IMR-90 (cell line): ENCODE data around the gene ABCA7. TPM values are rescaled to one million over a fixed set of nuclear protein-coding genes. Genes with fewer than 3 reads are reported as not detected.

ENCODE experiments used
- ATAC-seq: fragments of 200-7000 bp; cut with Tn5 transposase; 2 replicates; pipeline ENCODE4 v1.9.1; 2020; ENCODE audit warnings: low read depth, mild to moderate bottlenecking, moderate library complexity
- BruUV-seq: library from RNA; stranded (reverse); fragments of 400-500 nt; replicated peaks from 2 replicates; lab custom pipeline; 2021; lab: Mats Ljungman, UMichigan
- CTCF ChIA-PET: fragments of 300-600 bp; formaldehyde crosslinking; extraction: SDS; loops from one replicate; lab custom pipeline; 2021; ENCODE audit warnings: antibody characterized with exemption; lab: Yijun Ruan, JAX
- POLR2A ChIA-PET: fragments of 300-600 bp; sonication (Branson Sonifier 250); formaldehyde crosslinking; loops from one replicate; lab custom pipeline; 2022; ENCODE audit warnings: antibody characterized with exemption; ENCODE audit not compliant: unreplicated experiment; lab: Charles Lee
- DNase-seq: peaks from one replicate; pipeline ENCODE4 v3.0.0; 2013
- H2AFZ ChIP-seq: replicated peaks from 2 replicates; pipeline ENCODE3; 2013; ENCODE audit warnings: low read length, mild to moderate bottlenecking; ENCODE audit not compliant: poor library complexity
- H2AK5ac ChIP-seq: 2 replicates; pipeline ENCODE4 v1.6.1; 2013; ENCODE audit warnings: low read depth, low read length, inconsistent platforms
- H2AK9ac ChIP-seq: replicated peaks from 2 replicates; pipeline ENCODE3; 2013; ENCODE audit warnings: mild to moderate bottlenecking, low read depth, low read length, moderate library complexity; ENCODE audit not compliant: poor library complexity
- H2BK120ac ChIP-seq: 2 replicates; pipeline ENCODE4 v1.6.1; 2013; ENCODE audit warnings: low read depth, low read length, inconsistent platforms
- H2BK15ac ChIP-seq: 3 replicates; pipeline ENCODE4 v1.6.1; 2013; ENCODE audit warnings: low read depth, low read length, inconsistent platforms
- H2BK20ac ChIP-seq: 2 replicates; pipeline ENCODE4 v1.6.1; 2013; ENCODE audit warnings: low read depth, mild to moderate bottlenecking, inconsistent platforms, low read length, moderate library complexity
- H2BK5ac ChIP-seq: 2 replicates; pipeline ENCODE4 v1.6.1; 2013; ENCODE audit warnings: mild to moderate bottlenecking, low read depth, low read length, inconsistent platforms; ENCODE audit not compliant: poor library complexity, severe bottlenecking
- H3K14ac ChIP-seq: replicated peaks from 2 replicates; pipeline ENCODE4 v1.6.1; 2013; ENCODE audit warnings: low read depth, low read length, inconsistent platforms
- H3K18ac ChIP-seq: 2 replicates; pipeline ENCODE4 v1.6.1; 2013; ENCODE audit warnings: low read depth, low read length, control low read depth
- H3K23ac ChIP-seq: 2 replicates; pipeline ENCODE4 v1.6.1; 2013; ENCODE audit warnings: low read depth, low read length, inconsistent platforms
- H3K27ac ChIP-seq: 2 replicates; pipeline ENCODE4 v1.5.1; 2013; ENCODE audit warnings: mild to moderate bottlenecking, control low read depth, low read length; ENCODE audit not compliant: insufficient read depth
- H3K27me3 ChIP-seq: 2 replicates; pipeline ENCODE4 v1.6.1; 2013; ENCODE audit warnings: low read length; ENCODE audit not compliant: control insufficient read depth, insufficient read depth
- H3K36me3 ChIP-seq: 2 replicates; pipeline ENCODE4 v1.6.1; 2013; ENCODE audit warnings: low read length, mixed read lengths; ENCODE audit not compliant: control insufficient read depth, insufficient read depth
- H3K4ac ChIP-seq: 2 replicates; pipeline ENCODE4 v1.6.1; 2013; ENCODE audit warnings: low read depth, low read length, inconsistent platforms
- H3K4me1 ChIP-seq: 2 replicates; pipeline ENCODE4 v1.6.1; 2013; ENCODE audit warnings: low read length, mixed read lengths; ENCODE audit not compliant: control insufficient read depth, insufficient read depth
- H3K4me2 ChIP-seq: 2 replicates; pipeline ENCODE4 v1.6.1; 2013; ENCODE audit warnings: low read depth, mild to moderate bottlenecking, control low read depth, low read length, moderate library complexity
- H3K4me3 ChIP-seq: 2 replicates; pipeline ENCODE4 v1.5.1; 2013; ENCODE audit warnings: low read depth, mild to moderate bottlenecking, control low read depth, low read length, moderate library complexity; ENCODE audit not compliant: insufficient read depth
- H3K56ac ChIP-seq: 2 replicates; pipeline ENCODE4 v1.6.1; 2013; ENCODE audit warnings: low read length, inconsistent platforms; ENCODE audit not compliant: insufficient read depth; ENCODE audit errors: extremely low read depth
- H3K79me1 ChIP-seq, 2 experiments: 2 replicates each; pipeline ENCODE4 v1.6.1; 2013; ENCODE audit warnings: low read length in 2 of 2, inconsistent platforms in 1 of 2, low read depth in 1 of 2
- H3K9ac ChIP-seq: 2 replicates; pipeline ENCODE4 v1.6.1; 2013; ENCODE audit warnings: low read depth, low read length, control low read depth
- H3K9me1 ChIP-seq: 2 replicates; pipeline ENCODE4 v1.6.1; 2013; ENCODE audit warnings: low read length, inconsistent platforms; ENCODE audit not compliant: insufficient read depth
- H3K9me3 ChIP-seq: 2 replicates; pipeline ENCODE4 v1.6.1; 2013; ENCODE audit warnings: low read length; ENCODE audit not compliant: control insufficient read depth, insufficient read depth
- H4K20me1 ChIP-seq: 2 replicates; pipeline ENCODE4 v1.6.1; 2013; ENCODE audit warnings: low read length, inconsistent platforms; ENCODE audit not compliant: insufficient read depth
- H4K5ac ChIP-seq: 2 replicates; pipeline ENCODE4 v1.6.1; 2013; ENCODE audit warnings: mild to moderate bottlenecking, low read depth, low read length, control low read depth
- H4K8ac ChIP-seq, 2 experiments: 2 replicates each; pipeline ENCODE4 v1.6.1; 2013; ENCODE audit warnings: low read depth in 2 of 2, low read length in 2 of 2, control low read depth in 1 of 2, inconsistent platforms in 1 of 2
- H4K91ac ChIP-seq: 2 replicates; pipeline ENCODE4 v1.6.1; 2013; ENCODE audit warnings: low read depth, low read length, inconsistent platforms; ENCODE audit not compliant: insufficient read depth
- BHLHE40 ChIP-seq: fragments of 150-350 bp; IDR thresholded peaks from 2 replicates; pipeline ENCODE4 v1.6.1; 2016; ENCODE audit warnings: mild to moderate bottlenecking, low read depth, low read length
- CEBPB ChIP-seq: IDR thresholded peaks from 2 replicates; pipeline ENCODE4 v1.6.1; 2012; ENCODE audit warnings: low read depth, low read length, improper control_type of control experiment
- CHD1 ChIP-seq: IDR thresholded peaks from 2 replicates; pipeline ENCODE4 v1.6.1; 2012; ENCODE audit warnings: low read depth, low read length, improper control_type of control experiment
- FOS ChIP-seq: fragments of 150-350 bp; IDR thresholded peaks from 2 replicates; pipeline ENCODE4 v1.6.1; 2016; ENCODE audit warnings: low read depth, low read length
- MAFK ChIP-seq: IDR thresholded peaks from 2 replicates; pipeline ENCODE4 v1.6.1; 2012; ENCODE audit warnings: low read depth, low read length, improper control_type of control experiment
- MAZ ChIP-seq: IDR thresholded peaks from 2 replicates; pipeline ENCODE4 v1.6.1; 2012; ENCODE audit warnings: low read depth, mild to moderate bottlenecking, low read length, improper control_type of control experiment, moderate library complexity, borderline replicate concordance
- POLR2A ChIP-seq: IDR thresholded peaks from 2 replicates; pipeline ENCODE4 v1.6.1; 2012; ENCODE audit warnings: mild to moderate bottlenecking, low read depth, low read length
- RAD21 ChIP-seq: IDR thresholded peaks from 2 replicates; pipeline ENCODE4 v1.6.1; 2012; ENCODE audit warnings: low read length, improper control_type of control experiment
- RCOR1 ChIP-seq: IDR thresholded peaks from 2 replicates; pipeline ENCODE4 v1.6.1; 2012; ENCODE audit warnings: mild to moderate bottlenecking, low read length, improper control_type of control experiment; ENCODE audit not compliant: insufficient replicate concordance
- RFX5 ChIP-seq: IDR thresholded peaks from 2 replicates; pipeline ENCODE4 v1.8.0; 2012; ENCODE audit warnings: low read depth, mild to moderate bottlenecking, low read length, moderate library complexity
- SMC3 ChIP-seq: fragments of 150-350 bp; IDR thresholded peaks from 2 replicates; pipeline ENCODE4 v1.6.1; 2016; ENCODE audit warnings: low read depth, mild to moderate bottlenecking, antibody characterized with exemption, low read length, moderate library complexity
- WGBS, 2 experiments: methylation state at CpG; one replicate each; pipeline versions ENCODE4 v1.1.5 to v1.1.7; 2013; ENCODE audit warnings: missing lambda C conversion rate in 2 of 2; ENCODE audit not compliant: insufficient read length in 1 of 2; ENCODE audit errors: extremely low coverage in 2 of 2; 5-methylcytosine and 5-hydroxymethylcytosine counted together
- dilution Hi-C: fragments of 300-500 bp; cut with HindIII; formaldehyde crosslinking; loops from one replicate; pipeline ENCODE4 v1.14.3; 2018; ENCODE audit warnings: low sequenced_read_pairs; ENCODE audit not compliant: unreplicated experiment
- in situ Hi-C: fragments of 300-500 bp; cut with MboI; formaldehyde crosslinking; loops from 3 replicates; pipeline ENCODE4 v1.14.3; 2019; ENCODE audit warnings: low sequenced_read_pairs, inconsistent platforms, mixed read lengths
- intact Hi-C: fragments of 100-400 bp; cut with micrococcal nuclease; formaldehyde crosslinking; loops from 2 replicates; pipeline ENCODE4 v1.10.0; 2022
- polyA plus RNA-seq, 3 experiments: library from polyadenylated mRNA; depleted of rRNA; stranded (reverse); fragments of >200 nt; gene quantifications; 2 replicates each; pipeline ENCODE4 v1.2.3, GENCODE V29; 2012; ENCODE audit warnings: low replicate concordance in 1 of 3
- total RNA-seq: library from RNA; depleted of rRNA; stranded (reverse); fragments of >200 nt; gene quantifications from 2 replicates; pipeline ENCODE4 v1.2.3, GENCODE V29; 2012
- TF ChIP-seq, protein P1 (sequence below): fragments of 150-350 bp; IDR thresholded peaks from 2 replicates; pipeline ENCODE4 v1.6.1; 2017; ENCODE audit warnings: mild to moderate bottlenecking, antibody characterized with exemption, low read length, low read depth
- TF ChIP-seq, protein P2 (sequence below): conservative IDR thresholded peaks from 2 replicates; pipeline ENCODE4 v1.5.1; 2012; ENCODE audit warnings: mild to moderate bottlenecking, low read depth, low read length, improper control_type of control experiment

The ABCA7 gene
- total and polyA plus RNA-seq, 2 of the 4 experiments (the other 2 are of a cell fraction) = 0.36 to 3.3 TPM

DNA sequence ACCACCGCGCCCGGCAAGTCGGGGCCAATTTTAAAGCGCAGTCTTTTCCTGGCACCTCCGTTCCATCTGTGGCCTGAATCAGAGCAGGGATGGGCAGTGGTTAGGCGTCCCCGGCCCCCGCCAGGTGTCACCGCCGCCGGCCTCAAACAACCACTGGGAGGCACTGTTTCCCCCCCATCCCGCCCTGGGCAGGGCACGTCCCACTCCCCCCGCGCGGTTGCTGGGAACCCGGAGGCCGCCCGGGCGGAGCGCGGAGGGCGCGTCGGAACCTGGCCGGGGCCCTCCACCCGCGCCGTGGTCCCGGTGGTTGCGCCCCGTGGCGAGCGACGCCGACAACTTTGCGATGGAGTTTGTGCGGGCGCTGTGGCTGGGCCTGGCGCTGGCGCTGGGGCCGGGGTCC is 39.8 kb upstream of the ABCA7 start, which contains the start of gene GRIN3B:
Gene GRIN3B, plus strand, starts transcription at position 325 of the 400 bp plus-strand sequence. Its CDS starts 19 bp downstream, at position 344.
- no peak within 1 kb of the TSS for H4K8ac ChIP-seq
- dilution Hi-C loops = no loop called here
- no peak within 1 kb of the TSS for H2BK5ac ChIP-seq
- 0 out of 2 replicates have a peak, but pooled peaks cover 11% of the 10 kb centered on the region for H4K20me1 ChIP-seq
- CTCF ChIA-PET = interaction anchor here (0.9 kb wide), 1 partner anchor 18 kb away, joined by 3 read pairs; no protein-coding TSS in a partner anchor
- H2AK9ac ChIP-seq = peak within 1 kb of the TSS; percentile 42
- no peak within 1 kb of the TSS for H4K91ac ChIP-seq
- no peak within 1 kb of the TSS for H3K18ac ChIP-seq
- H2AK5ac ChIP-seq = no peak within 1 kb of the TSS
- H3K4me3 ChIP-seq = peak within 1 kb of the TSS; percentile 53
- H2BK120ac ChIP-seq = no peak within 1 kb of the TSS
- no TSS peak for BruUV-seq
- peaks cover 5% of the 10 kb centered on the region for H3K4me1 ChIP-seq
- no peak within 1 kb of the TSS for H3K23ac ChIP-seq
- H3K9ac ChIP-seq = no peak within 1 kb of the TSS
- H3K79me1 ChIP-seq = no peaks in the 10 kb centered on the region
- H3K9me1 ChIP-seq = no peaks in the 10 kb centered on the region
- peaks cover 44% of the 10 kb centered on the region for H3K27me3 ChIP-seq
- intact Hi-C loops = no loop called here
- H3K9me3 ChIP-seq = no peaks in the 10 kb centered on the region
- no peak within 1 kb of the TSS for H2BK20ac ChIP-seq
- TF ChIP-seq POLR2A (no peak), BHLHE40 (no peak), MAZ (peak; percentile 47; the same call in 1 of the 2 replicates), CHD1 (no peak), FOS (no peak), RCOR1 (no peak), SMC3 (peak; percentile 22; the same call in 1 of the 2 replicates), RAD21 (peak; percentile 35; the same call in 1 of the 2 replicates), RFX5 (no peak), CEBPB (no peak), MAFK (no peak)
- TF ChIP-seq, protein P1, sequence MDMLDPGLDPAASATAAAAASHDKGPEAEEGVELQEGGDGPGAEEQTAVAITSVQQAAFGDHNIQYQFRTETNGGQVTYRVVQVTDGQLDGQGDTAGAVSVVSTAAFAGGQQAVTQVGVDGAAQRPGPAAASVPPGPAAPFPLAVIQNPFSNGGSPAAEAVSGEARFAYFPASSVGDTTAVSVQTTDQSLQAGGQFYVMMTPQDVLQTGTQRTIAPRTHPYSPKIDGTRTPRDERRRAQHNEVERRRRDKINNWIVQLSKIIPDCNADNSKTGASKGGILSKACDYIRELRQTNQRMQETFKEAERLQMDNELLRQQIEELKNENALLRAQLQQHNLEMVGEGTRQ = no peak
- TF ChIP-seq, protein P2, sequence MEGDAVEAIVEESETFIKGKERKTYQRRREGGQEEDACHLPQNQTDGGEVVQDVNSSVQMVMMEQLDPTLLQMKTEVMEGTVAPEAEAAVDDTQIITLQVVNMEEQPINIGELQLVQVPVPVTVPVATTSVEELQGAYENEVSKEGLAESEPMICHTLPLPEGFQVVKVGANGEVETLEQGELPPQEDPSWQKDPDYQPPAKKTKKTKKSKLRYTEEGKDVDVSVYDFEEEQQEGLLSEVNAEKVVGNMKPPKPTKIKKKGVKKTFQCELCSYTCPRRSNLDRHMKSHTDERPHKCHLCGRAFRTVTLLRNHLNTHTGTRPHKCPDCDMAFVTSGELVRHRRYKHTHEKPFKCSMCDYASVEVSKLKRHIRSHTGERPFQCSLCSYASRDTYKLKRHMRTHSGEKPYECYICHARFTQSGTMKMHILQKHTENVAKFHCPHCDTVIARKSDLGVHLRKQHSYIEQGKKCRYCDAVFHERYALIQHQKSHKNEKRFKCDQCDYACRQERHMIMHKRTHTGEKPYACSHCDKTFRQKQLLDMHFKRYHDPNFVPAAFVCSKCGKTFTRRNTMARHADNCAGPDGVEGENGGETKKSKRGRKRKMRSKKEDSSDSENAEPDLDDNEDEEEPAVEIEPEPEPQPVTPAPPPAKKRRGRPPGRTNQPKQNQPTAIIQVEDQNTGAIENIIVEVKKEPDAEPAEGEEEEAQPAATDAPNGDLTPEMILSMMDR = peak; percentile 58
- H3K36me3 ChIP-seq = peaks cover 5% of the 10 kb centered on the region; the same call in 1 of the 2 replicates
- no peak within 1 kb of the TSS for H3K4ac ChIP-seq
- H3K14ac ChIP-seq = no peak within 1 kb of the TSS
- 4% methylated on average over 19 of the region's 43 CpGs; no CpG with 5 or more reads in 1 of the 2 experiments for WGBS, 2 experiments
- H3K56ac ChIP-seq = no peak within 1 kb of the TSS
- in situ Hi-C loops = no loop called here
- H3K27ac ChIP-seq = no peak within 1 kb of the TSS
- ATAC-seq = peak; percentile 57
- POLR2A ChIA-PET = no interaction called here
- peak within 1 kb of the TSS; percentile 87 for H2AFZ ChIP-seq
- H2BK15ac ChIP-seq = no peak within 1 kb of the TSS
- no peak within 1 kb of the TSS for H4K5ac ChIP-seq
- peak within 1 kb of the TSS; percentile 75 for H3K4me2 ChIP-seq
- DNase-seq = peak; percentile 40
